Ovary (tissue), 9 donors: ENCODE measurements around the gene GFER. TPM values are rescaled to one million over a fixed set of nuclear protein-coding genes. Genes with fewer than 3 reads are reported as not detected.

Experiments
- DNase-seq, 5 donors: peaks; one replicate each; pipeline ENCODE4 v3.0.0-alpha.2; 2019 to 2020
- H3K27ac ChIP-seq, 2 donors: fragments of 200-600 bp; one replicate each; pipeline versions ENCODE4 v1.5.1 to v1.8.0; 2019 to 2022
- H3K27me3 ChIP-seq: fragments of 200-600 bp; one replicate; pipeline ENCODE4 v1.8.0; 2022
- H3K36me3 ChIP-seq: fragments of 200-600 bp; sonication (generic); one replicate; pipeline ENCODE4 v1.5.1; 2019
- H3K4me1 ChIP-seq: one replicate; pipeline ENCODE4 v1.8.1; 2013; ENCODE audit warnings: mild to moderate bottlenecking, moderate library complexity; ENCODE audit not compliant: insufficient read depth
- H3K4me3 ChIP-seq: fragments of 200-600 bp; sonication (generic); one replicate; pipeline ENCODE4 v1.5.1; 2017
- H3K9me3 ChIP-seq, 2 donors: fragments of 200-600 bp in 1 of 2; sonication (generic) in 1 of 2; one replicate each; pipeline versions ENCODE4 v1.5.1 to v1.8.1; 2013 to 2019; ENCODE audit warnings: mild to moderate bottlenecking in 1 of 2, moderate library complexity in 1 of 2
- CTCF ChIP-seq, 3 donors: fragments of 450-650 bp in 2 of 3; fragments of 200-600 bp in 1 of 3; IDR thresholded peaks; one replicate each; pipeline versions ENCODE4 v1.5.1 to v1.8.0; 2016 to 2022; ENCODE audit warnings: antibody characterized with exemption in 3 of 3, mild to moderate bottlenecking in 1 of 3
- EP300 ChIP-seq: sonication (generic); formaldehyde crosslinking; IDR thresholded peaks from one replicate; pipeline ENCODE4 v1.6.1; 2017; ENCODE audit warnings: antibody characterized with exemption
- POLR2A ChIP-seq: fragments of 450-650 bp; IDR thresholded peaks from one replicate; pipeline ENCODE4 v1.6.1; 2017; ENCODE audit warnings: antibody characterized with exemption, mild to moderate bottlenecking, moderate library complexity
- WGBS, 3 donors: extraction: QIAGEN DNeasy Blood & Tissue Kit in 1 of 3; methylation state at CpG; one replicate each; pipeline versions ENCODE4 v1.1.5 to v1.1.7; 2013 to 2017; 5-methylcytosine and 5-hydroxymethylcytosine counted together
- intact Hi-C, 4 donors: fragments of 100-400 bp; cut with DNase I; formaldehyde crosslinking; loops; one replicate each; pipeline versions ENCODE4 v1.11.0 to v1.15.1; 2022 to 2023
- polyA plus RNA-seq, 2 donors: library from polyadenylated mRNA; stranded (reverse); fragments of 200-250 nt in 1 of 2; fragments of 350-450 nt in 1 of 2; fragmentation: Illumina TruSeq in 1 of 2; extraction: RNeasy Lipid Tissue Mini Kit (QIAGEN cat#74804) in 1 of 2; gene quantifications; one replicate each; pipeline ENCODE4 v1.2.3, GENCODE V29; 2013 to 2014
- small RNA-seq: library from RNA; depleted of rRNA; stranded (forward); fragments of <200 nt; gene quantifications from one replicate; pipeline ENCODE3, GENCODE V24; 2016
- total RNA-seq, 7 donors: library from RNA; depleted of rRNA in 2 of 7; stranded (reverse); fragments of >200 nt in 2 of 7; fragmentation: NEBNext Ultra II Directional in 3 of 7; extraction: Animal tissue kit (Norgen Biotek cat#: 25700) in 3 of 7; gene quantifications; one replicate each; pipeline versions ENCODE4 v1.1.0 to v1.2.4, GENCODE V29; 2016 to 2023
- donor health status: DM: no; HTN: no; CAD: no; lungs with moderate emphysema.
- donor health status: DM: no; HTN: no; CAD: no.
- donor health status: Bipolar disorder and iron deficiency.
- donor health status: DM: yes; HTN: yes; CAD: no.
- donor health status: DM: no; HTN: no; CAD: no.
- donor health status: DM: yes; HTN: yes; CAD: no.

Gene GFER
- total and polyA plus RNA-seq, 9 donors: 6.1 to 18.5 (median 14.0) TPM

- peaks cover 64% of the 10 kb centered on the region for H3K4me1 ChIP-seq
- no peaks in the 10 kb centered on the region for H3K27me3 ChIP-seq
- intact Hi-C loops: no loop called here
- peak overlapping the region; percentile 2 for H3K4me3 ChIP-seq
- WGBS, 3 donors: 14 to 28% (median 18%) methylated on average over 34 of the region's 34 CpGs
- H3K27ac ChIP-seq: peak overlapping the region; percentile 23 to 92
- H3K36me3 ChIP-seq: no peaks in the 10 kb centered on the region
- no peak for TF ChIP-seq CTCF (IDR thresholded peaks at IDR 0.05)
- TF ChIP-seq EP300: no peak
- TF ChIP-seq POLR2A: no peak
- no peaks in the 10 kb centered on the region for H3K9me3 ChIP-seq
- peak; percentile 78 to 85 (median 82) for DNase-seq
Measured at GRCh38 chr16:2035431-2036199, 51.6 kb downstream of the GFER start.

GRCh38 chr16:2036200-2036966 is 52.4 kb downstream of the GFER start:
- Histone ChIP-seq H3K4me3 (peak overlapping the region; percentile 2), H3K36me3 (no peaks in the 10 kb centered on the region), H3K27ac (peak overlapping the region; percentile 89 to 92), H3K27me3 (no peaks in the 10 kb centered on the region), H3K9me3 (no peaks in the 10 kb centered on the region), H3K4me1 (peaks cover 67% of the 10 kb centered on the region)
- DNase-seq: no peak
- 76 to 86% (median 77%) methylated on average over 35 to 47 of the region's 47 CpGs for WGBS, 3 donors
- TF ChIP-seq CTCF (IDR thresholded peaks at IDR 0.05) (no peak), EP300 (no peak), POLR2A (no peak)
- intact Hi-C loops: no loop called here

GRCh38 chr16:2037115-2037514 is 53.1 kb downstream of the GFER start:
- no peaks in the 10 kb centered on the region for H3K27me3 ChIP-seq
- WGBS, 3 donors: 77 to 91% (median 88%) methylated on average over 10 to 15 of the region's 15 CpGs
- DNase-seq: peak in 1 of 5 donors; percentile 53
- no peaks in the 10 kb centered on the region for H3K9me3 ChIP-seq
- peaks cover 69% of the 10 kb centered on the region for H3K4me1 ChIP-seq
- no peaks in the 10 kb centered on the region for H3K36me3 ChIP-seq
- peak overlapping the region; percentile 89 to 92 for H3K27ac ChIP-seq
- H3K4me3 ChIP-seq: no peak overlapping the region
- intact Hi-C loops: no loop called here
- TF ChIP-seq CTCF (IDR thresholded peaks at IDR 0.05): no peak
- no peak for TF ChIP-seq EP300
- TF ChIP-seq POLR2A: no peak

Small RNA genes lying within 50 kb of the gene (small RNA-seq; reads per million reads assigned to genes)
- gene AC005363.2 (not detected), gene RN7SL219P (not detected), gene SNORA10 (not detected), gene SNORA64 (not detected)

Other genes starting within 250 kb of the GFER start
Only the 30 nearest of the 31 such genes appear.
- gene NME3, start 212.7 kb upstream of the GFER start, total RNA-seq: 100 to 1,000 TPM in 1 of 7 donors, 10 to 100 TPM in 6; 68.6 to 129 (median 86.8) TPM
- gene NME3, start 212.7 kb upstream of the GFER start, polyA plus RNA-seq: 100 to 1,000 TPM in 1 of 2 donors, not detected in 1; 128 TPM
- 10 to 100 TPM in 6 of 7 donors, 1 to 10 TPM in 1; 6.2 to 19.2 (median 16.1) TPM for gene EME2, start 211.4 kb upstream of the GFER start, total RNA-seq
- gene EME2, start 211.4 kb upstream of the GFER start, polyA plus RNA-seq: 1 to 10 TPM in 1 of 2 donors, under 1 TPM in 1; 0.83 to 4.6 TPM
- 10 to 100 TPM; 47.5 to 79.4 (median 53.6) TPM for gene MRPS34, start 211.1 kb upstream of the GFER start, total RNA-seq
- 10 to 100 TPM; 31.8 to 61.4 TPM for gene MRPS34, start 211.1 kb upstream of the GFER start, polyA plus RNA-seq
- 10 to 100 TPM; 34.9 to 98.5 (median 57.6) TPM for gene SPSB3, start 201.6 kb upstream of the GFER start, total RNA-seq
- 100 to 1,000 TPM in 1 of 2 donors, 1 to 10 TPM in 1; 2.4 to 138 TPM for gene SPSB3, start 201.6 kb upstream of the GFER start, polyA plus RNA-seq
- gene NUBP2, start 201.2 kb upstream of the GFER start, total RNA-seq: 10 to 100 TPM; 42.8 to 72.0 (median 52.3) TPM
- 10 to 100 TPM in 1 of 2 donors, under 1 TPM in 1; 0.50 to 76.5 TPM for gene NUBP2, start 201.2 kb upstream of the GFER start, polyA plus RNA-seq
- gene IGFALS, start 190.5 kb upstream of the GFER start, total RNA-seq: 1 to 10 TPM in 2 of 7 donors, under 1 TPM in 5; 0.20 to 1.8 (median 0.47) TPM
- gene IGFALS, start 190.5 kb upstream of the GFER start, polyA plus RNA-seq: under 1 TPM in 1 of 2 donors, not detected in 1; 0.63 TPM
- 10 to 100 TPM; 22.8 to 70.2 (median 37.0) TPM for gene HAGH, start 157.4 kb upstream of the GFER start, total RNA-seq
- 10 to 100 TPM in 1 of 2 donors, 1 to 10 TPM in 1; 7.7 to 38.2 TPM for gene HAGH, start 157.4 kb upstream of the GFER start, polyA plus RNA-seq
- 10 to 100 TPM; 11.0 to 22.1 (median 16.8) TPM for gene FAHD1, start 157.0 kb upstream of the GFER start, total RNA-seq
- 10 to 100 TPM; 11.0 to 14.0 TPM for gene FAHD1, start 157.0 kb upstream of the GFER start, polyA plus RNA-seq
- gene MEIOB, start 112.0 kb upstream of the GFER start, total RNA-seq: under 1 TPM in 2 of 7 donors, not detected in 5; 0.23 to 0.24 TPM
- gene MEIOB, start 112.0 kb upstream of the GFER start, polyA plus RNA-seq: under 1 TPM; 0.24 to 0.27 TPM
- 1 to 10 TPM in 1 of 7 donors, under 1 TPM in 1, not detected in 5; 0.69 to 1.8 TPM for gene HS3ST6, start 65.8 kb upstream of the GFER start, total RNA-seq
- not detected for gene HS3ST6, start 65.8 kb upstream of the GFER start, polyA plus RNA-seq
- 10 to 100 TPM; 12.2 to 27.5 (median 21.9) TPM for gene MSRB1, start 41.0 kb upstream of the GFER start, total RNA-seq
- 10 to 100 TPM in 1 of 2 donors, 1 to 10 TPM in 1; 6.7 to 31.1 TPM for gene MSRB1, start 41.0 kb upstream of the GFER start, polyA plus RNA-seq
- gene RPL3L, start 29.5 kb upstream of the GFER start, total RNA-seq: not detected
- not detected for gene RPL3L, start 29.5 kb upstream of the GFER start, polyA plus RNA-seq
- gene NDUFB10, start 24.7 kb upstream of the GFER start, total RNA-seq: 100 to 1,000 TPM in 3 of 7 donors, 10 to 100 TPM in 4; 81.5 to 133 (median 95.4) TPM
- 100 to 1,000 TPM; 152 to 176 TPM for gene NDUFB10, start 24.7 kb upstream of the GFER start, polyA plus RNA-seq
- gene RPS2, start 19.4 kb upstream of the GFER start, total RNA-seq: 1,000 to 10,000 TPM; 2,694 to 4,021 (median 3,788) TPM
- gene RPS2, start 19.4 kb upstream of the GFER start, polyA plus RNA-seq: 1,000 to 10,000 TPM; 1,606 to 4,743 TPM
- gene RNF151, start 17.3 kb upstream of the GFER start, total RNA-seq: under 1 TPM in 1 of 7 donors, not detected in 6; 0.32 TPM
- not detected for gene RNF151, start 17.3 kb upstream of the GFER start, polyA plus RNA-seq
- gene TBL3, start 12.1 kb upstream of the GFER start, total RNA-seq: 10 to 100 TPM; 28.9 to 48.0 (median 31.0) TPM
- 10 to 100 TPM in 1 of 2 donors, 1 to 10 TPM in 1; 2.1 to 40.6 TPM for gene TBL3, start 12.1 kb upstream of the GFER start, polyA plus RNA-seq
- 1 to 10 TPM in 1 of 7 donors, under 1 TPM in 3, not detected in 3; 0.36 to 1.3 (median 0.66) TPM for gene NOXO1, start 2.7 kb upstream of the GFER start, total RNA-seq
- under 1 TPM in 1 of 2 donors, not detected in 1; 0.48 TPM for gene NOXO1, start 2.7 kb upstream of the GFER start, polyA plus RNA-seq
- gene SYNGR3, start 5.8 kb downstream of the GFER start, total RNA-seq: 1 to 10 TPM in 4 of 7 donors, under 1 TPM in 3; 0.50 to 4.0 (median 1.1) TPM
- under 1 TPM; 0.42 to 0.75 TPM for gene SYNGR3, start 5.8 kb downstream of the GFER start, polyA plus RNA-seq
- gene ZNF598, start 25.6 kb downstream of the GFER start, total RNA-seq: 10 to 100 TPM; 25.8 to 44.5 (median 30.3) TPM
- gene ZNF598, start 25.6 kb downstream of the GFER start, polyA plus RNA-seq: 10 to 100 TPM in 1 of 2 donors, under 1 TPM in 1; 0.95 to 26.7 TPM
- 1 to 10 TPM in 1 of 7 donors, under 1 TPM in 2, not detected in 4; 0.46 to 1.1 (median 0.78) TPM for gene NPW, start 35.6 kb downstream of the GFER start, total RNA-seq
- under 1 TPM in 1 of 2 donors, not detected in 1; 0.17 TPM for gene NPW, start 35.6 kb downstream of the GFER start, polyA plus RNA-seq
- gene NHERF2, start 42.7 kb downstream of the GFER start, total RNA-seq: 100 to 1,000 TPM in 1 of 7 donors, 10 to 100 TPM in 6; 25.0 to 118 (median 78.7) TPM
- 100 to 1,000 TPM in 1 of 2 donors, 1 to 10 TPM in 1; 6.3 to 101 TPM for gene NHERF2, start 42.7 kb downstream of the GFER start, polyA plus RNA-seq
- 10 to 100 TPM; 17.1 to 38.1 (median 23.9) TPM for gene NTHL1, start 63.6 kb downstream of the GFER start, total RNA-seq
- gene NTHL1, start 63.6 kb downstream of the GFER start, polyA plus RNA-seq: 10 to 100 TPM in 1 of 2 donors, 1 to 10 TPM in 1; 1.9 to 27.3 TPM
- gene TSC2, start 63.8 kb downstream of the GFER start, total RNA-seq: 100 to 1,000 TPM in 4 of 7 donors, 10 to 100 TPM in 3; 47.0 to 150 (median 131) TPM
- gene TSC2, start 63.8 kb downstream of the GFER start, polyA plus RNA-seq: 10 to 100 TPM; 51.7 to 72.1 TPM
- 100 to 1,000 TPM in 6 of 7 donors, 10 to 100 TPM in 1; 78.8 to 203 (median 145) TPM for gene PKD1, start 151.7 kb downstream of the GFER start, total RNA-seq
- 100 to 1,000 TPM in 1 of 2 donors, 1 to 10 TPM in 1; 8.7 to 113 TPM for gene PKD1, start 151.7 kb downstream of the GFER start, polyA plus RNA-seq
- under 1 TPM in 2 of 7 donors, not detected in 5; 0.12 to 0.80 TPM for gene RAB26, start 164.4 kb downstream of the GFER start, total RNA-seq
- gene RAB26, start 164.4 kb downstream of the GFER start, polyA plus RNA-seq: under 1 TPM; 0.19 to 0.50 TPM
- gene TRAF7, start 171.6 kb downstream of the GFER start, total RNA-seq: 10 to 100 TPM; 20.5 to 68.0 (median 48.0) TPM
- gene TRAF7, start 171.6 kb downstream of the GFER start, polyA plus RNA-seq: 10 to 100 TPM; 13.3 to 26.3 TPM
- 1 to 10 TPM in 1 of 7 donors, under 1 TPM in 6; 0.10 to 2.4 (median 0.60) TPM for gene CASKIN1, start 212.4 kb downstream of the GFER start, total RNA-seq
- under 1 TPM in 1 of 2 donors, not detected in 1; 0.52 TPM for gene CASKIN1, start 212.4 kb downstream of the GFER start, polyA plus RNA-seq
- gene MLST8, start 221.3 kb downstream of the GFER start, total RNA-seq: 10 to 100 TPM; 24.5 to 56.2 (median 28.4) TPM
- gene MLST8, start 221.3 kb downstream of the GFER start, polyA plus RNA-seq: 10 to 100 TPM in 1 of 2 donors, 1 to 10 TPM in 1; 7.4 to 42.9 TPM
- gene BRICD5, start 226.7 kb downstream of the GFER start, total RNA-seq: 1 to 10 TPM; 3.2 to 8.3 (median 6.4) TPM
- 1 to 10 TPM in 1 of 2 donors, under 1 TPM in 1; 0.37 to 4.1 TPM for gene BRICD5, start 226.7 kb downstream of the GFER start, polyA plus RNA-seq
- 10 to 100 TPM in 1 of 7 donors, 1 to 10 TPM in 6; 5.0 to 12.3 (median 7.5) TPM for gene PGP, start 230.6 kb downstream of the GFER start, total RNA-seq
- 1 to 10 TPM; 2.5 to 5.2 TPM for gene PGP, start 230.6 kb downstream of the GFER start, polyA plus RNA-seq